IMR-90 (cell line): ENCODE results near the gene GFOD2. TPM values are rescaled to one million over a fixed set of nuclear protein-coding genes. Genes with fewer than 3 reads are reported as not detected.

Experiments
- ATAC-seq: fragments of 200-7000 bp; cut with Tn5 transposase; 2 replicates; pipeline ENCODE4 v1.9.1; 2020; ENCODE audit warnings: low read depth, mild to moderate bottlenecking, moderate library complexity
- BruUV-seq: library from RNA; stranded (reverse); fragments of 400-500 nt; replicated peaks from 2 replicates; lab custom pipeline; 2021; lab: Mats Ljungman, UMichigan
- CTCF ChIA-PET: fragments of 300-600 bp; formaldehyde crosslinking; extraction: SDS; loops from one replicate; lab custom pipeline; 2021; ENCODE audit warnings: antibody characterized with exemption; lab: Yijun Ruan, JAX
- POLR2A ChIA-PET: fragments of 300-600 bp; sonication (Branson Sonifier 250); formaldehyde crosslinking; loops from one replicate; lab custom pipeline; 2022; ENCODE audit warnings: antibody characterized with exemption; ENCODE audit not compliant: unreplicated experiment; lab: Charles Lee
- DNase-seq: peaks from one replicate; pipeline ENCODE4 v3.0.0; 2013
- H2AFZ ChIP-seq: replicated peaks from 2 replicates; pipeline ENCODE3; 2013; ENCODE audit warnings: low read length, mild to moderate bottlenecking; ENCODE audit not compliant: poor library complexity
- H2AK5ac ChIP-seq: 2 replicates; pipeline ENCODE4 v1.6.1; 2013; ENCODE audit warnings: low read depth, low read length, inconsistent platforms
- H2AK9ac ChIP-seq: replicated peaks from 2 replicates; pipeline ENCODE3; 2013; ENCODE audit warnings: mild to moderate bottlenecking, low read depth, low read length, moderate library complexity; ENCODE audit not compliant: poor library complexity
- H2BK120ac ChIP-seq: 2 replicates; pipeline ENCODE4 v1.6.1; 2013; ENCODE audit warnings: low read depth, low read length, inconsistent platforms
- H2BK15ac ChIP-seq: 3 replicates; pipeline ENCODE4 v1.6.1; 2013; ENCODE audit warnings: low read depth, low read length, inconsistent platforms
- H2BK20ac ChIP-seq: 2 replicates; pipeline ENCODE4 v1.6.1; 2013; ENCODE audit warnings: low read depth, mild to moderate bottlenecking, inconsistent platforms, low read length, moderate library complexity
- H2BK5ac ChIP-seq: 2 replicates; pipeline ENCODE4 v1.6.1; 2013; ENCODE audit warnings: mild to moderate bottlenecking, low read depth, low read length, inconsistent platforms; ENCODE audit not compliant: poor library complexity, severe bottlenecking
- H3K14ac ChIP-seq: replicated peaks from 2 replicates; pipeline ENCODE4 v1.6.1; 2013; ENCODE audit warnings: low read depth, low read length, inconsistent platforms
- H3K18ac ChIP-seq: 2 replicates; pipeline ENCODE4 v1.6.1; 2013; ENCODE audit warnings: low read depth, low read length, control low read depth
- H3K23ac ChIP-seq: 2 replicates; pipeline ENCODE4 v1.6.1; 2013; ENCODE audit warnings: low read depth, low read length, inconsistent platforms
- H3K27ac ChIP-seq: 2 replicates; pipeline ENCODE4 v1.5.1; 2013; ENCODE audit warnings: mild to moderate bottlenecking, control low read depth, low read length; ENCODE audit not compliant: insufficient read depth
- H3K27me3 ChIP-seq: 2 replicates; pipeline ENCODE4 v1.6.1; 2013; ENCODE audit warnings: low read length; ENCODE audit not compliant: control insufficient read depth, insufficient read depth
- H3K36me3 ChIP-seq: 2 replicates; pipeline ENCODE4 v1.6.1; 2013; ENCODE audit warnings: low read length, mixed read lengths; ENCODE audit not compliant: control insufficient read depth, insufficient read depth
- H3K4ac ChIP-seq: 2 replicates; pipeline ENCODE4 v1.6.1; 2013; ENCODE audit warnings: low read depth, low read length, inconsistent platforms
- H3K4me1 ChIP-seq: 2 replicates; pipeline ENCODE4 v1.6.1; 2013; ENCODE audit warnings: low read length, mixed read lengths; ENCODE audit not compliant: control insufficient read depth, insufficient read depth
- H3K4me2 ChIP-seq: 2 replicates; pipeline ENCODE4 v1.6.1; 2013; ENCODE audit warnings: low read depth, mild to moderate bottlenecking, control low read depth, low read length, moderate library complexity
- H3K4me3 ChIP-seq: 2 replicates; pipeline ENCODE4 v1.5.1; 2013; ENCODE audit warnings: low read depth, mild to moderate bottlenecking, control low read depth, low read length, moderate library complexity; ENCODE audit not compliant: insufficient read depth
- H3K56ac ChIP-seq: 2 replicates; pipeline ENCODE4 v1.6.1; 2013; ENCODE audit warnings: low read length, inconsistent platforms; ENCODE audit not compliant: insufficient read depth; ENCODE audit errors: extremely low read depth
- H3K79me1 ChIP-seq, 2 experiments: 2 replicates each; pipeline ENCODE4 v1.6.1; 2013; ENCODE audit warnings: low read length in 2 of 2, inconsistent platforms in 1 of 2, low read depth in 1 of 2
- H3K9ac ChIP-seq: 2 replicates; pipeline ENCODE4 v1.6.1; 2013; ENCODE audit warnings: low read depth, low read length, control low read depth
- H3K9me1 ChIP-seq: 2 replicates; pipeline ENCODE4 v1.6.1; 2013; ENCODE audit warnings: low read length, inconsistent platforms; ENCODE audit not compliant: insufficient read depth
- H3K9me3 ChIP-seq: 2 replicates; pipeline ENCODE4 v1.6.1; 2013; ENCODE audit warnings: low read length; ENCODE audit not compliant: control insufficient read depth, insufficient read depth
- H4K20me1 ChIP-seq: 2 replicates; pipeline ENCODE4 v1.6.1; 2013; ENCODE audit warnings: low read length, inconsistent platforms; ENCODE audit not compliant: insufficient read depth
- H4K5ac ChIP-seq: 2 replicates; pipeline ENCODE4 v1.6.1; 2013; ENCODE audit warnings: mild to moderate bottlenecking, low read depth, low read length, control low read depth
- H4K8ac ChIP-seq, 2 experiments: 2 replicates each; pipeline ENCODE4 v1.6.1; 2013; ENCODE audit warnings: low read depth in 2 of 2, low read length in 2 of 2, control low read depth in 1 of 2, inconsistent platforms in 1 of 2
- H4K91ac ChIP-seq: 2 replicates; pipeline ENCODE4 v1.6.1; 2013; ENCODE audit warnings: low read depth, low read length, inconsistent platforms; ENCODE audit not compliant: insufficient read depth
- BHLHE40 ChIP-seq: fragments of 150-350 bp; IDR thresholded peaks from 2 replicates; pipeline ENCODE4 v1.6.1; 2016; ENCODE audit warnings: mild to moderate bottlenecking, low read depth, low read length
- CHD1 ChIP-seq: IDR thresholded peaks from 2 replicates; pipeline ENCODE4 v1.6.1; 2012; ENCODE audit warnings: low read depth, low read length, improper control_type of control experiment
- FOS ChIP-seq: fragments of 150-350 bp; IDR thresholded peaks from 2 replicates; pipeline ENCODE4 v1.6.1; 2016; ENCODE audit warnings: low read depth, low read length
- MAFK ChIP-seq: IDR thresholded peaks from 2 replicates; pipeline ENCODE4 v1.6.1; 2012; ENCODE audit warnings: low read depth, low read length, improper control_type of control experiment
- MAZ ChIP-seq: IDR thresholded peaks from 2 replicates; pipeline ENCODE4 v1.6.1; 2012; ENCODE audit warnings: low read depth, mild to moderate bottlenecking, low read length, improper control_type of control experiment, moderate library complexity, borderline replicate concordance
- MXI1 ChIP-seq: IDR thresholded peaks from 2 replicates; pipeline ENCODE4 v1.6.1; 2012; ENCODE audit warnings: low read depth, mild to moderate bottlenecking, low read length, moderate library complexity, borderline replicate concordance
- NFE2L2 ChIP-seq: fragments of 150-350 bp; IDR thresholded peaks from 2 replicates; pipeline ENCODE4 v1.6.1; 2016; ENCODE audit warnings: low read depth, mild to moderate bottlenecking, low read length
- POLR2A ChIP-seq: IDR thresholded peaks from 2 replicates; pipeline ENCODE4 v1.6.1; 2012; ENCODE audit warnings: mild to moderate bottlenecking, low read depth, low read length
- RAD21 ChIP-seq: IDR thresholded peaks from 2 replicates; pipeline ENCODE4 v1.6.1; 2012; ENCODE audit warnings: low read length, improper control_type of control experiment
- RCOR1 ChIP-seq: IDR thresholded peaks from 2 replicates; pipeline ENCODE4 v1.6.1; 2012; ENCODE audit warnings: mild to moderate bottlenecking, low read length, improper control_type of control experiment; ENCODE audit not compliant: insufficient replicate concordance
- RFX5 ChIP-seq: IDR thresholded peaks from 2 replicates; pipeline ENCODE4 v1.8.0; 2012; ENCODE audit warnings: low read depth, mild to moderate bottlenecking, low read length, moderate library complexity
- SMC3 ChIP-seq: fragments of 150-350 bp; IDR thresholded peaks from 2 replicates; pipeline ENCODE4 v1.6.1; 2016; ENCODE audit warnings: low read depth, mild to moderate bottlenecking, antibody characterized with exemption, low read length, moderate library complexity
- WGBS, 2 experiments: methylation state at CpG; one replicate each; pipeline versions ENCODE4 v1.1.5 to v1.1.7; 2013; ENCODE audit warnings: missing lambda C conversion rate in 2 of 2; ENCODE audit not compliant: insufficient read length in 1 of 2; ENCODE audit errors: extremely low coverage in 2 of 2; 5-methylcytosine and 5-hydroxymethylcytosine counted together
- dilution Hi-C: fragments of 300-500 bp; cut with HindIII; formaldehyde crosslinking; loops from one replicate; pipeline ENCODE4 v1.14.3; 2018; ENCODE audit warnings: low sequenced_read_pairs; ENCODE audit not compliant: unreplicated experiment
- in situ Hi-C: fragments of 300-500 bp; cut with MboI; formaldehyde crosslinking; loops from 3 replicates; pipeline ENCODE4 v1.14.3; 2019; ENCODE audit warnings: low sequenced_read_pairs, inconsistent platforms, mixed read lengths
- intact Hi-C: fragments of 100-400 bp; cut with micrococcal nuclease; formaldehyde crosslinking; loops from 2 replicates; pipeline ENCODE4 v1.10.0; 2022
- polyA plus RNA-seq, 3 experiments: library from polyadenylated mRNA; depleted of rRNA; stranded (reverse); fragments of >200 nt; gene quantifications; 2 replicates each; pipeline ENCODE4 v1.2.3, GENCODE V29; 2012; ENCODE audit warnings: low replicate concordance in 1 of 3
- total RNA-seq: library from RNA; depleted of rRNA; stranded (reverse); fragments of >200 nt; gene quantifications from 2 replicates; pipeline ENCODE4 v1.2.3, GENCODE V29; 2012
- TF ChIP-seq, protein P1 (sequence below): fragments of 150-350 bp; IDR thresholded peaks from 2 replicates; pipeline ENCODE4 v1.6.1; 2016; ENCODE audit warnings: low read depth, mild to moderate bottlenecking, low read length, moderate library complexity, borderline replicate concordance
- TF ChIP-seq, protein P2 (sequence below): fragments of 150-350 bp; IDR thresholded peaks from 2 replicates; pipeline ENCODE4 v1.6.1; 2017; ENCODE audit warnings: mild to moderate bottlenecking, antibody characterized with exemption, low read length, low read depth
- TF ChIP-seq, protein P3 (sequence below): conservative IDR thresholded peaks from 2 replicates; pipeline ENCODE4 v1.5.1; 2012; ENCODE audit warnings: mild to moderate bottlenecking, low read depth, low read length, improper control_type of control experiment

GFOD2 gene
- total and polyA plus RNA-seq, 2 of the 4 experiments (the other 2 are of a cell fraction), result 12.3 to 18.1 TPM

DNA sequence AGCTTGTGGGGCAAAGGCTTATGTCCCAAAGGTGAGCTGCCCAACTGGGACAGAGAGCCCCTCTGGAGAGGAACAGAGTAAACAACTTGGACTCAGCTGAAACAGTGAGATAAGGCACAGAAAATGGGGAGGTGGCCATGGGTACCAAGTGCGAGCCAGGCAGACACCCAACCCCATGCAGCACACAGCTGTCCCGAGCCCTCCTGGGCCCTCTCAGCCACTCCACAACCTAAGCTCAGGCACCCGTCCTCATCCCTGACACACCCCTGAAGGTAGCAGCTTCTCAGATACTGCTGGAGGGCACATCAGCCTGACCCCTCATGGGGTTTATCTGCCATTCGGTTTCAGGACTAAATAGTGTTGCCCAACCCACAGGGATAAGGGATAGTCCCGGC lies 4.8 kb upstream of the GFOD2 start:
- in situ Hi-C loops (no loop called here), intact Hi-C loops (no loop called here), dilution Hi-C loops (no loop called here)
- no peak for TF ChIP-seq SMC3
- TF ChIP-seq, protein P1, sequence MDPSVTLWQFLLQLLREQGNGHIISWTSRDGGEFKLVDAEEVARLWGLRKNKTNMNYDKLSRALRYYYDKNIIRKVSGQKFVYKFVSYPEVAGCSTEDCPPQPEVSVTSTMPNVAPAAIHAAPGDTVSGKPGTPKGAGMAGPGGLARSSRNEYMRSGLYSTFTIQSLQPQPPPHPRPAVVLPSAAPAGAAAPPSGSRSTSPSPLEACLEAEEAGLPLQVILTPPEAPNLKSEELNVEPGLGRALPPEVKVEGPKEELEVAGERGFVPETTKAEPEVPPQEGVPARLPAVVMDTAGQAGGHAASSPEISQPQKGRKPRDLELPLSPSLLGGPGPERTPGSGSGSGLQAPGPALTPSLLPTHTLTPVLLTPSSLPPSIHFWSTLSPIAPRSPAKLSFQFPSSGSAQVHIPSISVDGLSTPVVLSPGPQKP, result no peak
- no peak for TF ChIP-seq NFE2L2
- TF ChIP-seq FOS, result no peak
- TF ChIP-seq RCOR1, result no peak
- no peak for TF ChIP-seq MAFK
- TF ChIP-seq MAZ, result no peak
- TF ChIP-seq BHLHE40, result no peak
- no peak for TF ChIP-seq RAD21
- TF ChIP-seq, protein P2, sequence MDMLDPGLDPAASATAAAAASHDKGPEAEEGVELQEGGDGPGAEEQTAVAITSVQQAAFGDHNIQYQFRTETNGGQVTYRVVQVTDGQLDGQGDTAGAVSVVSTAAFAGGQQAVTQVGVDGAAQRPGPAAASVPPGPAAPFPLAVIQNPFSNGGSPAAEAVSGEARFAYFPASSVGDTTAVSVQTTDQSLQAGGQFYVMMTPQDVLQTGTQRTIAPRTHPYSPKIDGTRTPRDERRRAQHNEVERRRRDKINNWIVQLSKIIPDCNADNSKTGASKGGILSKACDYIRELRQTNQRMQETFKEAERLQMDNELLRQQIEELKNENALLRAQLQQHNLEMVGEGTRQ, result no peak
- TF ChIP-seq RFX5, result no peak
- TF ChIP-seq, protein P3, sequence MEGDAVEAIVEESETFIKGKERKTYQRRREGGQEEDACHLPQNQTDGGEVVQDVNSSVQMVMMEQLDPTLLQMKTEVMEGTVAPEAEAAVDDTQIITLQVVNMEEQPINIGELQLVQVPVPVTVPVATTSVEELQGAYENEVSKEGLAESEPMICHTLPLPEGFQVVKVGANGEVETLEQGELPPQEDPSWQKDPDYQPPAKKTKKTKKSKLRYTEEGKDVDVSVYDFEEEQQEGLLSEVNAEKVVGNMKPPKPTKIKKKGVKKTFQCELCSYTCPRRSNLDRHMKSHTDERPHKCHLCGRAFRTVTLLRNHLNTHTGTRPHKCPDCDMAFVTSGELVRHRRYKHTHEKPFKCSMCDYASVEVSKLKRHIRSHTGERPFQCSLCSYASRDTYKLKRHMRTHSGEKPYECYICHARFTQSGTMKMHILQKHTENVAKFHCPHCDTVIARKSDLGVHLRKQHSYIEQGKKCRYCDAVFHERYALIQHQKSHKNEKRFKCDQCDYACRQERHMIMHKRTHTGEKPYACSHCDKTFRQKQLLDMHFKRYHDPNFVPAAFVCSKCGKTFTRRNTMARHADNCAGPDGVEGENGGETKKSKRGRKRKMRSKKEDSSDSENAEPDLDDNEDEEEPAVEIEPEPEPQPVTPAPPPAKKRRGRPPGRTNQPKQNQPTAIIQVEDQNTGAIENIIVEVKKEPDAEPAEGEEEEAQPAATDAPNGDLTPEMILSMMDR, result no peak
- no peak for TF ChIP-seq CHD1
- TF ChIP-seq MXI1, result no peak
- TF ChIP-seq POLR2A, result no peak
- Histone ChIP-seq H2AK5ac (no peak overlapping the region), H2BK20ac (no peak overlapping the region), H3K36me3 (peaks cover 34% of the 10 kb centered on the region), H3K9me1 (peaks cover 19% of the 10 kb centered on the region; the same call in 1 of the 2 replicates), H3K27ac (no peak overlapping the region), H3K9ac (no peak overlapping the region), H3K56ac (no peak overlapping the region), H2BK120ac (no peak overlapping the region), H3K4ac (no peak overlapping the region), H2AK9ac (no peak overlapping the region), H4K91ac (no peak overlapping the region), H2BK15ac (no peak overlapping the region), H3K4me3 (no peak overlapping the region), H4K5ac (no peak overlapping the region), H2AFZ (no peak overlapping the region), H2BK5ac (no peak overlapping the region), H4K20me1 (no peaks in the 10 kb centered on the region), H4K8ac (no peak overlapping the region), H3K18ac (no peak overlapping the region), H3K23ac (no peak overlapping the region), H3K79me1 (peaks cover 0 to 12% of the 10 kb centered on the region in 2 experiments; a peak in 2 of 4 replicates), H3K14ac (no peak overlapping the region), H3K27me3 (no peaks in the 10 kb centered on the region), H3K9me3 (no peaks in the 10 kb centered on the region), H3K4me1 (peaks cover 7% of the 10 kb centered on the region; the same call in 1 of the 2 replicates), H3K4me2 (no peak overlapping the region)
- CTCF ChIA-PET, result no interaction called here
- WGBS, 2 experiments, result 100% methylated on average over 1 of the region's 5 CpGs; no CpG with 5 or more reads in 1 of the 2 experiments
- BruUV-seq, result no TSS peak
- POLR2A ChIA-PET, result no interaction called here
- DNase-seq, result no peak
- ATAC-seq, result no peak
